ENCODE data around the gene MCC. TPM values are rescaled to one million over a fixed set of nuclear protein-coding genes. Genes with fewer than 3 reads are reported as not detected.

Gene MCC
- total RNA-seq, 1 donor from 2014 or later: 15.1 TPM

GRCh38 chr5:113112435-113112834 lies 375.8 kb downstream of the MCC start:
- H3K4me1 ChIP-seq (ENCODE audit: control insufficient read depth in 3 of 3, insufficient read depth in 3 of 3, low read length in 3 of 3): peaks cover 0 to under 1% (median 0%) of the 10 kb centered on the region in 3 donors
- H3K9ac ChIP-seq (ENCODE audit: low read depth in 1 of 3, low read length in 3 of 3): no peak overlapping the region
- H3K27me3 ChIP-seq (ENCODE audit: control insufficient read depth in 3 of 3, insufficient read depth in 3 of 3, low read length in 3 of 3): no peaks in the 10 kb centered on the region
- no peak overlapping the region for H3K4me3 ChIP-seq (ENCODE audit: low read length in 3 of 3)
- H3K36me3 ChIP-seq (ENCODE audit: control insufficient read depth in 3 of 3, insufficient read depth in 3 of 3, low read length in 3 of 3): no peaks in the 10 kb centered on the region
- H3K27ac ChIP-seq (ENCODE audit: low read depth, low read length): no peak overlapping the region
- H3K9me3 ChIP-seq (ENCODE audit: control insufficient read depth in 3 of 3, low read length in 3 of 3): no peaks in the 10 kb centered on the region

DNA sequence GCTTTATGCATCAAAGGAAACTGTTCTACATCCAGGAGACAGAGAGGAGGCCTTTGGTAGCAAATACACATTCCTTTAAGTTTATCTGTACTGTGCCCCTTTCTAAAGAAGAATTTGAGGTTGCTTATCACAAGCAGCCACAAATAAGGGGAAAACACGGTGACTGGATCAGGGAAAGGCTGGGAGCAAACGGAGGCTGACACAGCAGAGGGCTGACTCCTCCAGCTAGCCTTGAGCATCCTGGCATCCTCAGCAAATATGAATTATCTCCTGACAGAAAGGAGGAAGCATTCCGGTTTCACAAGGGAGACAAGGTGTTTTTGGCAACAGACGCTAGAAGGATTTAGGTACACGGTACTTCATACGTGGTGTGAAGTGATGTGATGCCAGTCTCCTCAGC lies 378.1 kb downstream of the MCC start:
- Histone ChIP-seq H3K4me3 (ENCODE audit: low read length in 3 of 3) (no peak overlapping the region), H3K9ac (ENCODE audit: low read depth in 1 of 3, low read length in 3 of 3) (no peak overlapping the region), H3K9me3 (ENCODE audit: control insufficient read depth in 3 of 3, low read length in 3 of 3) (no peaks in the 10 kb centered on the region), H3K4me1 (ENCODE audit: control insufficient read depth in 3 of 3, insufficient read depth in 3 of 3, low read length in 3 of 3) (no peaks in the 10 kb centered on the region), H3K36me3 (ENCODE audit: control insufficient read depth in 3 of 3, insufficient read depth in 3 of 3, low read length in 3 of 3) (no peaks in the 10 kb centered on the region), H3K27me3 (ENCODE audit: control insufficient read depth in 3 of 3, insufficient read depth in 3 of 3, low read length in 3 of 3) (no peaks in the 10 kb centered on the region), H3K27ac (ENCODE audit: low read depth, low read length) (no peak overlapping the region)

DNA sequence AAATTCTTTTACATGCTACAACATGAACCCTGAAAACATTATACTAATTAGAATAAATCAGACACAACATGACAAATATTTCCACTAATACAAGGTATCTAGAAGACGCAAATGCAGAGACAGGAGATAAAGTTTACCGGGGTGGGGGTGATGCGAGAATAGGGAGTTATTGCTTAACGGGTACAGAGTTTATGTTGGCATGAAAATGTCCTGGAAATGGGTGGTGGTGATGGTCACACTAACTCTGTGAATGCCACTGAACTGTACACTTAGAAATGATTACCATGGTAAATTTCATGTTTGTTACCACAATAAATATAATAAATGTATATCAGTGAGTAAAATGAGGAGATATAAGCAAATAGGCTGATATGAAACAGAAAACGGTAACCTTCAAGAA lies 378.9 kb downstream of the MCC start:
- no peaks in the 10 kb centered on the region for H3K27me3 ChIP-seq (ENCODE audit: control insufficient read depth in 3 of 3, insufficient read depth in 3 of 3, low read length in 3 of 3)
- H3K9me3 ChIP-seq (ENCODE audit: control insufficient read depth in 3 of 3, low read length in 3 of 3): no peaks in the 10 kb centered on the region
- H3K4me3 ChIP-seq (ENCODE audit: low read length in 3 of 3): no peak overlapping the region
- no peaks in the 10 kb centered on the region for H3K36me3 ChIP-seq (ENCODE audit: control insufficient read depth in 3 of 3, insufficient read depth in 3 of 3, low read length in 3 of 3)
- H3K9ac ChIP-seq (ENCODE audit: low read depth in 1 of 3, low read length in 3 of 3): no peak overlapping the region
- no peak overlapping the region for H3K27ac ChIP-seq (ENCODE audit: low read depth, low read length)
- no peaks in the 10 kb centered on the region for H3K4me1 ChIP-seq (ENCODE audit: control insufficient read depth in 3 of 3, insufficient read depth in 3 of 3, low read length in 3 of 3)

DNA sequence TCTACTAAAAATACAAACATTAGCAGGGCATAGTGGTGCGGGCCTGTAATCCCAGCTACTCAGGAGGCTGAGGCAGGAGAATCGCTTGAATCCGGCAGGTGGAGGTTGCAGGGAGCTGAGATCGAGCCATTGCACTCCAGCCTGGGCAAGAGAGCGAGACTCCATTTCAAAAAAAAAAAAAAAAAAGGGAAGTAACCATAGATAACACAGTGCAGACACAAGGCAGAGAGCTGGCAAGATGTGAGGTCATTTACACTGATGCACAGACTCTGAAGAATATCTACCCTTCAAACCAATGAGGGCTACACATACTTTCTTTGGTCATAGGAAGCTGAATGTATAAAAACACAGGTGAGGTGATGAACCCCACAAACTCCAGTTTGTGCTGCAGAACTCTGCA lies 379.8 kb downstream of the MCC start:
- Histone ChIP-seq H3K4me3 (ENCODE audit: low read length in 3 of 3) (no peak overlapping the region), H3K27me3 (ENCODE audit: control insufficient read depth in 3 of 3, insufficient read depth in 3 of 3, low read length in 3 of 3) (no peaks in the 10 kb centered on the region), H3K27ac (ENCODE audit: low read depth, low read length) (no peak overlapping the region), H3K36me3 (ENCODE audit: control insufficient read depth in 3 of 3, insufficient read depth in 3 of 3, low read length in 3 of 3) (peaks cover 0 to 2% (median 0%) of the 10 kb centered on the region in 3 donors), H3K9ac (ENCODE audit: low read depth in 1 of 3, low read length in 3 of 3) (no peak overlapping the region), H3K4me1 (ENCODE audit: control insufficient read depth in 3 of 3, insufficient read depth in 3 of 3, low read length in 3 of 3) (no peaks in the 10 kb centered on the region), H3K9me3 (ENCODE audit: control insufficient read depth in 3 of 3, low read length in 3 of 3) (no peaks in the 10 kb centered on the region)

GRCh38 chr5:113106821-113107220 lies 381.4 kb downstream of the MCC start:
- Histone ChIP-seq H3K4me3 (ENCODE audit: low read length in 3 of 3) (no peak overlapping the region), H3K27me3 (ENCODE audit: control insufficient read depth in 3 of 3, insufficient read depth in 3 of 3, low read length in 3 of 3) (no peaks in the 10 kb centered on the region), H3K36me3 (ENCODE audit: control insufficient read depth in 3 of 3, insufficient read depth in 3 of 3, low read length in 3 of 3) (peaks cover 0 to 4% (median 0%) of the 10 kb centered on the region in 3 donors), H3K27ac (ENCODE audit: low read depth, low read length) (no peak overlapping the region), H3K4me1 (ENCODE audit: control insufficient read depth in 3 of 3, insufficient read depth in 3 of 3, low read length in 3 of 3) (no peaks in the 10 kb centered on the region), H3K9me3 (ENCODE audit: control insufficient read depth in 3 of 3, low read length in 3 of 3) (no peaks in the 10 kb centered on the region), H3K9ac (ENCODE audit: low read depth in 1 of 3, low read length in 3 of 3) (no peak overlapping the region)

DNA sequence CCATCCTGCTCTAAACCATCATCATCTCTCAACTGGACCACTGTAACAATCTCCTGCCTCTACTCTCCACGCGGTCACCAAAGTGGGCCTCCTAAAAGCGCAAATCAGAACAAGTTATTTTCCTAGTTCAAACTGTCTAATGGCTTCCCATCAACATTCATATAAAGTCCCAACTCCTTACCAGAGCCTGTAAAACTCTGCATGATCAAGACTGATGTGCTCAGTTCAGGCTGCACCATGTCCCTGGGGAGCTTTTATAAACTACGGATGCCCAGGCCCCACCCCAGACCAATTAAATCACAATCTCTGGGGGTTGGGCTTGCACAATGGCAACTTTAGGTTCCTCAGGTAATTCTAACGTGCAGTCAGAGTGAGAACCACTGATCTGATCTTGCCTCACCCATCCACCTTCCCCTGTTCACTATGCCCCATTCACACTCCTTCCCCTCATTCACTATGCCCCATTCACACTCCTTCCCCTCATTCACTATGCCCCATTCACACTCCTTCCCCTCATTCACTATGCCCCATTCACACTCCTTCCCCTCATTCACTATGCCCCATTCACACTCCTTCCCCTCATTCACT lies 382.5 kb downstream of the MCC start:
- Histone ChIP-seq H3K36me3 (ENCODE audit: control insufficient read depth in 3 of 3, insufficient read depth in 3 of 3, low read length in 3 of 3) (peaks cover 0 to 6% (median 0%) of the 10 kb centered on the region in 3 donors), H3K27me3 (ENCODE audit: control insufficient read depth in 3 of 3, insufficient read depth in 3 of 3, low read length in 3 of 3) (no peaks in the 10 kb centered on the region), H3K27ac (ENCODE audit: low read depth, low read length) (no peak overlapping the region), H3K4me3 (ENCODE audit: low read length in 3 of 3) (no peak overlapping the region), H3K4me1 (ENCODE audit: control insufficient read depth in 3 of 3, insufficient read depth in 3 of 3, low read length in 3 of 3) (no peaks in the 10 kb centered on the region), H3K9me3 (ENCODE audit: control insufficient read depth in 3 of 3, low read length in 3 of 3) (no peaks in the 10 kb centered on the region), H3K9ac (ENCODE audit: low read depth in 1 of 3, low read length in 3 of 3) (no peak overlapping the region)

DNA sequence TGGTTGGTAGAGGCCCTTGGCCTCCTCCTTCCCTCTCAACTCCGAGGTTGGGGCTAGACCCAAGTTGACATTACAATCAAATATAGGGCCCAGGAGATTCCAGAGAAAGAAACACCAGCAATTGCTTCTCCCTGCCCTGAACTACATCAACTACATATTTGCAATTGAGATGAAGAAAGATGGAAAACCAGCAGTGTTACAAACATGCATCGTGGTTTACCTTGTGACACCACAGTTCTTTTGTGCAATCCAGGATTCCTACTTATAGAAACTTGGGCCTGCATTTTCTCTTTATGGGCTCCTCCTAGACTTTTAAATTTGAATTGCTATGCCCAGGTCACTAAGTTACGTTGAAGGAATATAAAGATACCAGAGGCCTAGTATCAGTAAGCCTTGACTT lies 384.9 kb downstream of the MCC start:
- Histone ChIP-seq H3K36me3 (ENCODE audit: control insufficient read depth in 3 of 3, insufficient read depth in 3 of 3, low read length in 3 of 3) (peaks cover 0 to 6% (median 0%) of the 10 kb centered on the region in 3 donors), H3K9me3 (ENCODE audit: control insufficient read depth in 3 of 3, low read length in 3 of 3) (no peaks in the 10 kb centered on the region), H3K4me3 (ENCODE audit: low read length in 3 of 3) (no peak overlapping the region), H3K4me1 (ENCODE audit: control insufficient read depth in 3 of 3, insufficient read depth in 3 of 3, low read length in 3 of 3) (no peaks in the 10 kb centered on the region), H3K9ac (ENCODE audit: low read depth in 1 of 3, low read length in 3 of 3) (no peak overlapping the region), H3K27me3 (ENCODE audit: control insufficient read depth in 3 of 3, insufficient read depth in 3 of 3, low read length in 3 of 3) (no peaks in the 10 kb centered on the region), H3K27ac (ENCODE audit: low read depth, low read length) (no peak overlapping the region)

DNA sequence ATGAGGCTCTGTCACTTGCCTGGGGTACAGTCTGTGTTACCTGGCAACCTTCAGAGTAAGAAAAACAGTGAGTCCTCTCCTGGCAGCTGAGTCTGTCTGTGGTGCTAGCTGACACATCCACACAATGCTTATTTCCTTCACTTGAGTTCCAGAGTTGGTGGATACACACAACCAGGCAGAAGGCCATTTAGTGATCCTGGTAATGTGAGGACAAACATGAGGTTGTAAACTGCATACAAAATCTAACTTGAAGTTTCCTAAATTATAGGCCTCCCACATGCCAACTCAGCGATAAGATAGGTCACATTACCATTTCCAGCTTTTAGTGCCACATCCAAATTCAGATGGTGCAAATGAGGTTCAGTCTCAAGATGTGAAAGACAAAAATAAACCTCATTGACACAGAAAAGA lies 386.1 kb downstream of the MCC start:
- Histone ChIP-seq H3K9ac (ENCODE audit: low read depth in 1 of 3, low read length in 3 of 3) (no peak overlapping the region), H3K36me3 (ENCODE audit: control insufficient read depth in 3 of 3, insufficient read depth in 3 of 3, low read length in 3 of 3) (peaks cover 0 to 8% (median 0%) of the 10 kb centered on the region in 3 donors), H3K27me3 (ENCODE audit: control insufficient read depth in 3 of 3, insufficient read depth in 3 of 3, low read length in 3 of 3) (no peaks in the 10 kb centered on the region), H3K4me1 (ENCODE audit: control insufficient read depth in 3 of 3, insufficient read depth in 3 of 3, low read length in 3 of 3) (no peaks in the 10 kb centered on the region), H3K4me3 (ENCODE audit: low read length in 3 of 3) (no peak overlapping the region), H3K27ac (ENCODE audit: low read depth, low read length) (peak overlapping the region; percentile 39), H3K9me3 (ENCODE audit: control insufficient read depth in 3 of 3, low read length in 3 of 3) (no peaks in the 10 kb centered on the region)

- Histone ChIP-seq H3K4me3 (ENCODE audit: low read length in 3 of 3) (no peak overlapping the region), H3K9ac (ENCODE audit: low read depth in 1 of 3, low read length in 3 of 3) (no peak overlapping the region), H3K27me3 (ENCODE audit: control insufficient read depth in 3 of 3, insufficient read depth in 3 of 3, low read length in 3 of 3) (no peaks in the 10 kb centered on the region), H3K9me3 (ENCODE audit: control insufficient read depth in 3 of 3, low read length in 3 of 3) (no peaks in the 10 kb centered on the region), H3K27ac (ENCODE audit: low read depth, low read length) (no peak overlapping the region), H3K4me1 (ENCODE audit: control insufficient read depth in 3 of 3, insufficient read depth in 3 of 3, low read length in 3 of 3) (no peaks in the 10 kb centered on the region), H3K36me3 (ENCODE audit: control insufficient read depth in 3 of 3, insufficient read depth in 3 of 3, low read length in 3 of 3) (peaks cover 0 to 8% (median 0%) of the 10 kb centered on the region in 3 donors)
Observed at GRCh38 chr5:113100981-113101380, 387.3 kb downstream of the MCC start.

DNA sequence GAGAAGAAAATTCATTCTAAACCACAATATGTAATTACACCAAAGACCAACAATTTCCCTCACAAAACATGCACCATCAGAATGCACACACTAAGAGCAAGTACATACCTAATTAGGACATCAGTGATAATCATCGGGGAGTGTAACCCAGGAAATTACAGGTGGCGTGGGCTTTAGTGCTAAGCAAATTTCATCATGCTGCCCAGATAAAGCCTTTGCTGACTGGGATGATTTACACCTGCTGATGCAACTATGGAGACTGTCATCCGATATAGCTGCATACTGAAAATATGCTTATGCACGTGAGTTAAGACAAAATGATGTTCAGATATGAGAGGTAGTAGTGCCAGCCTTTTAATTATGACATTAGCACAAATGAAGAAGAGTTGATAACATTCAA lies 388.4 kb downstream of the MCC start:
- Histone ChIP-seq H3K4me1 (ENCODE audit: control insufficient read depth in 3 of 3, insufficient read depth in 3 of 3, low read length in 3 of 3) (no peaks in the 10 kb centered on the region), H3K4me3 (ENCODE audit: low read length in 3 of 3) (no peak overlapping the region), H3K9me3 (ENCODE audit: control insufficient read depth in 3 of 3, low read length in 3 of 3) (no peaks in the 10 kb centered on the region), H3K9ac (ENCODE audit: low read depth in 1 of 3, low read length in 3 of 3) (no peak overlapping the region), H3K36me3 (ENCODE audit: control insufficient read depth in 3 of 3, insufficient read depth in 3 of 3, low read length in 3 of 3) (peaks cover 0 to 8% (median 0%) of the 10 kb centered on the region in 3 donors), H3K27me3 (ENCODE audit: control insufficient read depth in 3 of 3, insufficient read depth in 3 of 3, low read length in 3 of 3) (no peaks in the 10 kb centered on the region), H3K27ac (ENCODE audit: low read depth, low read length) (no peak overlapping the region)
